Testis (tissue), 2 donors: Measurements from ENCODE around the gene SUMO2.

ENCODE experiments used
- POLR2A ChIP-seq: fragments of 450-650 bp; IDR thresholded peaks from one replicate; pipeline ENCODE4 v1.6.1; 2017; ENCODE audit warnings: antibody characterized with exemption, mild to moderate bottlenecking, moderate library complexity
- TF ChIP-seq, protein P1 (sequence below), 3 experiments: fragments of 450-650 bp in 2 of 3; fragments of 200-600 bp in 1 of 3; sonication (generic) in 1 of 3; IDR thresholded peaks; one replicate each; pipeline ENCODE4 v1.5.1; 2016 to 2019; ENCODE audit warnings: antibody characterized with exemption in 3 of 3, mild to moderate bottlenecking in 2 of 3, moderate library complexity in 1 of 3

DNA sequence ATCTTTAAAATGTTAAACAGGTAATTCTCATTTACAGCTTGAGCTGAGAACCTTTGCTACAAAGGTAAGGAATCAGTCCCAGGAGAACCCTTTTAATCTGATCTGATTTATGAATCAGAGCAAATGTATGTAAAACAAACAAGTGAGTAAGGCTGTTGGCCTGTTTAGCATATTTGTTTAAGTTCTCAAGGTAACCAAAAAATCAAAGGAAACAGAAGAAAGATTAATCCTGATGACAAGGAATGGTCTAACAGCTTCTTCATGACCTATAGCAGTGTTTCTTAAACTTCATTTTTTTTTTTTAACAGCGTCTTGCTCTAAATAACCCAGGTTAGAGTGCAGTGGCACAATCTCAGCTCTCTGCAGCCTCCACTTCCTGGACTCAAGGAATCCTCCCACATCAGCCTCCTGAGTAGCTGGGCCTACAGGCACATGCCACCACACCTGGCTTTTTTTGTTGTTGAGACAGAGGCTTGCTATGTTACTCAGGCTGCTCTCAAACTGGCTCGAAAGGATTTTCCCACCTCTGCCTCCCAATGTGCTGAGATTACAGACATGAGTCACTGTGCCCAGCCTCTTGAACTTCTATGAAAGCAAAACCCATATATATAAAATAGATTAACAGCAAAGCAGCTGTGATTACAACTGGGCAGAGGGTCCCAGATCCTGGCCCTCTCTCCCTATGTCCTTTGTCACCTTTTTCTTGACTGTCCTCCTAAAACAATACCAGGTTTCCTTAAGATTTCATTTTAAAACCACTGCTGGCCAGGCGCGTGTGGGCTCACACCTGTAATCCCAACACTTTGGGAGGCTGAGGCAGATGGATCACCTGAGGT, 23.3 kb downstream of the SUMO2 start:
- TF ChIP-seq, protein P1, sequence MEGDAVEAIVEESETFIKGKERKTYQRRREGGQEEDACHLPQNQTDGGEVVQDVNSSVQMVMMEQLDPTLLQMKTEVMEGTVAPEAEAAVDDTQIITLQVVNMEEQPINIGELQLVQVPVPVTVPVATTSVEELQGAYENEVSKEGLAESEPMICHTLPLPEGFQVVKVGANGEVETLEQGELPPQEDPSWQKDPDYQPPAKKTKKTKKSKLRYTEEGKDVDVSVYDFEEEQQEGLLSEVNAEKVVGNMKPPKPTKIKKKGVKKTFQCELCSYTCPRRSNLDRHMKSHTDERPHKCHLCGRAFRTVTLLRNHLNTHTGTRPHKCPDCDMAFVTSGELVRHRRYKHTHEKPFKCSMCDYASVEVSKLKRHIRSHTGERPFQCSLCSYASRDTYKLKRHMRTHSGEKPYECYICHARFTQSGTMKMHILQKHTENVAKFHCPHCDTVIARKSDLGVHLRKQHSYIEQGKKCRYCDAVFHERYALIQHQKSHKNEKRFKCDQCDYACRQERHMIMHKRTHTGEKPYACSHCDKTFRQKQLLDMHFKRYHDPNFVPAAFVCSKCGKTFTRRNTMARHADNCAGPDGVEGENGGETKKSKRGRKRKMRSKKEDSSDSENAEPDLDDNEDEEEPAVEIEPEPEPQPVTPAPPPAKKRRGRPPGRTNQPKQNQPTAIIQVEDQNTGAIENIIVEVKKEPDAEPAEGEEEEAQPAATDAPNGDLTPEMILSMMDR (IDR thresholded peaks at IDR 0.05), result no peak
- no peak for TF ChIP-seq POLR2A
